ELF-1 (cell line): Measurements from ENCODE around the gene ZNF236.
A peak's percentile ranks its signal among the peaks of the same experiment; 100 is the strongest.
"Not testable (repeated sequence)": the region's sequence is repeated elsewhere in the genome, so short reads cannot be mapped to it uniquely, and the experiment has no call there.

Source experiments
- DNase-seq: peaks from one replicate; pipeline ENCODE4 v3.0.0-alpha.2; 2016; ENCODE audit warnings: low read depth, low spot score

ZNF236 gene

DNA sequence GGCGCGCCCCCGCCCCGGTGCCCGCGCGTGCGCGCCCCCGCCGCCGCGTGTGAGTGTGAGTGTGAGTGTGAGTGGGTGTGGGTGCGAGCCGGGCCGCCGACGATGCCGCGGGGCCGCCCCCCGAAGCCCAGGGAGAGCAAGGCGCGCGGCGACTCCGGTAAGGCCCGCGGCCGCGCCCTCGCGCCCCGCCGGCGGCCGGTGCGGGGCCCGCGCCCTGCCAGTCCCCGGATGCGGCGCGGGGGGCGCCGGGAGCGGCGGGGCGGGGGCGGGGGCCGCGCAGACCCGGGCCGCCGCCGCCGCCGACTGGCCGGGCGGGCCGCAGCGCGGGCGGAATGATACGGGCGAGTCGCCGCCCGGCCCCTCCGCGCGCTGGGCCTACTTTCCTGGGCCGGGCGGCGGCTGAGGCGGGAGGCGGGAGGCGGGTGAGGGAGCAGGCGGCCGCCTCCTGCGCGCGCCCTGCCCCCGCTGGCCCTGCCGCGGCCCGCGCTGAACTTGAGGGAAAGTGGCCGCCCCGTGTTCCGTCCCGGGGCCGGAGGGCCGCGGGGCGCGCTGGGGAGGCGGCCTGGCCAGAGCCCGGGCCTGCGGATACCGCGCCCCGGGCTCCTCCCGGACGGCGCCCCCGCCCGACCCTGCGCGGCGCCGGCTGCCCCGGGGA lies at the start of gene ZNF236:
TSS of gene ZNF236 (plus strand) at position 52 of the 655 bp plus-strand sequence. CDS start at position 103, 51 bp downstream.
- DNase-seq: peak; percentile 59

DNA sequence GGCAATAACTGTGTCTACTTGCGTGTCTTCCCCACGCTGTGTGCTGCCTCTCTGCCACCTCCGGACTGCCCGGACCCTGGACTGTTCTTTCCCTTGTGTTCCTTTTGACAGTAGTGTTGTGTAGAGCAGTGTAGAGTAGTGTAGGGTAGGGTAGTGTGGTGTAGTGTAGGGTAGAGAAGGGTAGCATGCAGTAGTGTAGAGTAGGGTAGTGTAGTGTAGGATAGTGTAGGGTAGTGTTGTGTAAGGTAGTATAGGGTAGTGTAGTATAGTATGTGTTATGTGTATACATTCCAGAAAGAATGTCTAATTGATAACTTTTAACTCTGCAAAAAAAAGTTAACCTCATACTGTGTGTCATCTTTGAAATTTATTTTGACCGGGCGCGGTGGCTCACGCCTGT lies 49.7 kb upstream of the ZNF236 start:
- DNase-seq: no peak

DNA sequence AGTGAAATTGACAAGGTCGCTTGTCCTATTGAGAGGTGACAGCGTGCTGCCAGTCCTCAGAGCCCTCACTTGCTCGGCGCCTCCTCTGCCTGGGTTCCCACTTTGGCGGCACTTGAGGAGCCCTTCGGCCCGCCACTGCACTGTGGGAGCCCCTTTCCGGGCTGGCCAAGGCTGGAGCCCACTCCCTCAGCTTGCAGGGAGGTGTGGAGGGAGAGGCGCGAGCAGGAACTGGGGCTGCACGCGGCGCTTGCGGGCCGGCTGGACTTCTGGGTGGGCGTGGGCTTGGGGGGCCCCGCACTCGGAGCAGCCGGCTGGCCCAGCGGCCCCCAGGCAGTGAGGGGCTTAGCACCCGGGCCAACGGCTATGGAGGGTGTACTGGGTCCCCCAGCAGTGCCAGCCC lies 45.3 kb upstream of the ZNF236 start:
- not testable (repeated sequence) for DNase-seq

- no peak for DNase-seq
Observed at GRCh38 chr18:76783786-76784484, 38.4 kb upstream of the ZNF236 start.

GRCh38 chr18:76785872-76786271 lies 36.5 kb upstream of the ZNF236 start:
- DNase-seq: no peak

- DNase-seq: no peak
Observed at GRCh38 chr18:76788571-76789317, 33.6 kb upstream of the ZNF236 start.

DNA sequence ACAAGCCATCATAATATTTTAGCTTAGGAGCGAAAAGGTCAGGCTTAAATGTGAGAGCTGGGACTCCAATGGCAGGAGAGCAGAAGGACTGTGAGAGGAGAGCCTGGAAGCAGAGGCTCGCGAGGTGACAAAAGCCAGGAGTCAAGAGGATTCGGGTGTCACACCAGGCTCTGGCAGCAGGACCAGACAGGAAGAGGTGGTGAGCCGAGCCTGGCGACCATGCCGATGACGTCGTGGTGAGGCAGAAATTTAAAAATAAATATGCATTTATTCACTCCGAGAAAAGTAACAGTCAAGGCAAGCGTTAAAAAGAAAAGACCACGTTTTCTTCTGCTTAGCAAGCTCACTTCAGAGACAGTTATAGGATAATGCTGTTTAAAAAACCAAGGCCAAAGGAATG lies 31.3 kb upstream of the ZNF236 start:
- no peak for DNase-seq

DNA sequence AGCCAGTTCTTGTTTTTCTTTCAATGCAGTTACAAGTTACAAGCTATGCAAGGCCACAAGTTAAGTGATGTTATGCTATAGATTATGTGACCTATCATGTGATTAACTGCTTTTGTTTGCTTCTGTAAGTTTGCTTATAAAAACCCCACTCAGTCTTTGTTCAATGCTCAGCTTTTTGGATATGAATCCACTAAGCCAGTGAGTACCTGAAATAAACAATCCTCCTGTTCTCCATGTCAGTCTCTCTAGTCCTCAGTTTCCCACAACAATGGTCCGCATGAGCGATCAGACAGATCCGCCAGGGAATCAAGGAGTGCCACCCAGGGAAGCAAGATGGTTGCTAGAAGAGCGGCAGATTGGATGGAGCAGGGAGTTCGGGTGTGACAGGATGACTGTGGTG lies 30.7 kb upstream of the ZNF236 start:
- no peak for DNase-seq

DNA sequence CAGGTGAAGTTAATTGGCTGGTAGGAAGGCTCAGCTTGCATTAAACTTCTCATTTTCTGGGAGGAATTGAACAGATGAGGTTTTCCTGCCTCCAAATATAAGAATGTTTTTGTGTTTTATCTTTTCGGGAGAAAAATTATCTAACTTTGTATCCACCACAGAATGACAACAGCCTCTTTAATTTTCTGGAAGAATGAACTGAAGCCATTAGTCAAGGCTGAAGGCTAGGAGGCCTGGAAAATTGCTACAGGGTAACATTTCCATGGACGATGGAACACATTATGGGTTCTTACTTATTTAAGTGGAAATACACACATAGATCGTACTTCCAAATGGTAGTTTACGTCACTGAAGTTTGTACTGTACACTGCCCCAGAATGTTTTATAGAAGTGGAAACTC lies 28.0 kb upstream of the ZNF236 start:
- no peak for DNase-seq

- DNase-seq: peak; percentile 89
Observed at GRCh38 chr18:76801567-76802505, 20.5 kb upstream of the ZNF236 start.

DNA sequence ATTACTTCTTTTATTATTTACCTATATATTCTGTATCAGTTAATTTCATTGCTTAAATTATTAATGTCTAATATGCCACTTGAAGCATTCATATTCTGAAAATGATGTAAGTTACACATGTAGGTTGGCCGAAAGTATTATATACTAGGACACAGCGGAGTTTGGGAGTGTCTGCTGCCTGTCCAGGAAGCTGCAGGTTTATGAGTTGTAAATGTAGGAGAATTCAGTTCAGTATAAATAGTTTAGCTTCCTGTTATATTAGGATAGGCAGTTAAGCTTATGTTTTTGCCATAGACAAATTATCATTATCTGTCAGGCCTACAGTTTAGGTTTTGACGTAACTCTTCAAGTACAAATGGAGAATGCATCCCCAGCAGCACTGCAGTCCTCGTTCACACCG lies 18.9 kb upstream of the ZNF236 start:
- DNase-seq: no peak

DNA sequence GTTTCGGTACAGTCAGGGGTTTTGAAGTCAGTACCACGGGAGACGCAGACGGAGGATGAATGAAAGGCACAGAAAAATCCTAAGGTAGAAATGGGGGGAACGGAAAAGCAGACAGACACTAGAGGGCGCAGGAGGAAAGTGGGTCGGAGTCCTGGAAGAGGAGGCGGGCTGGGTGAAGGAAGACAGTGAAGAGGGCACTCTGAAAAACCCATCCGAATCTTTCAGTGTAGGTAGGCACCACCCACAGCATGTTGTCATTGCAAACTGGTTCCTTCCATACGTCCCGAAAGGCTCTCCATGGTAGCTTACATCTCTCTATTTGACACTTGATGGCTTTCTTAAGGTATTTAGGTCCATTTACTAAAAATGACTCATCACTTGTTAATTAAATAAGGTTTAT lies 18.5 kb upstream of the ZNF236 start:
- DNase-seq: peak; percentile 82

GRCh38 chr18:76805221-76805620 lies 17.1 kb upstream of the ZNF236 start:
- no peak for DNase-seq

GRCh38 chr18:76806301-76806700 lies 16.1 kb upstream of the ZNF236 start:
- DNase-seq: no peak

DNA sequence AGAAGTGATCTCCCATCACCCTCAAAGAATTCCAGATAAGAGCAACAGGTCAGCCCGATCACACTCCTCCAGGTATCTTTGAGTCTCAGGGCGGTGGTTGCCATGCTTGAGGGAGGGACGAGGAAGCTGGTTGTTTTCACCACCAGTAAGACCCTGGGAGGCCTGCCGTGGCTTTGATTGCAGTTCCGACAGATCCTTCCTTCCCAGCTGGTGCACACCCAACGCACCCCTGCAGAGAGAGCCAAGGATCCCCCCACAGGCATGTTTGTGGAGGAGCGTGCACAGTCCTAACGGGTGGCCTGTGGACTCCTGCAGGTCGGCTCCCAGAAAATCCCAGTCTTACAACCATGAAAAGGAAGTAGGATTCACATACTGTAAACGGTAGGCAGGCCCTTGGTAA lies 13.8 kb upstream of the ZNF236 start:
- DNase-seq: no peak

GRCh38 chr18:76811530-76811929 lies 10.8 kb upstream of the ZNF236 start:
- DNase-seq: not testable (repeated sequence)

- DNase-seq: no peak
Observed at GRCh38 chr18:76814256-76814655, 8.1 kb upstream of the ZNF236 start.

DNA sequence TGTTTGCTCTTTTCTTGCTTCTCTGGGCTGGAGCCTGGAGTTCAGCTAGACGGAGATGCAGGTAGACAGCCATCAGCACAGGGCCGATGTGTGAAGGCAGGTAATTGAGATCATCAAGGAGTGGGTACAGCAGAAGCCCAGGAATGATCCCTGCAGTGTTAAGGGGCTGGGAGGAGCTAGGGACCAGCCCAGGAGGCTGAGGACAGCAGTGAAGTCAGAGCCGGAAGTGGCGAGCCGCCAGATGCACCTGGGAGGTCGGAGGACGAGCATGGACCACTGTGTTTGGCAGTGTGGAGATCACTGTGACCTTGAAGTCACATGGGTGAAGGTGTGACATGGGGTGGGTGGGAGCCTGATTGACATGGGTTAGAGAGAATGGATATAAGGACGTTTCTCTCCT lies 6.2 kb upstream of the ZNF236 start:
- DNase-seq: no peak

DNA sequence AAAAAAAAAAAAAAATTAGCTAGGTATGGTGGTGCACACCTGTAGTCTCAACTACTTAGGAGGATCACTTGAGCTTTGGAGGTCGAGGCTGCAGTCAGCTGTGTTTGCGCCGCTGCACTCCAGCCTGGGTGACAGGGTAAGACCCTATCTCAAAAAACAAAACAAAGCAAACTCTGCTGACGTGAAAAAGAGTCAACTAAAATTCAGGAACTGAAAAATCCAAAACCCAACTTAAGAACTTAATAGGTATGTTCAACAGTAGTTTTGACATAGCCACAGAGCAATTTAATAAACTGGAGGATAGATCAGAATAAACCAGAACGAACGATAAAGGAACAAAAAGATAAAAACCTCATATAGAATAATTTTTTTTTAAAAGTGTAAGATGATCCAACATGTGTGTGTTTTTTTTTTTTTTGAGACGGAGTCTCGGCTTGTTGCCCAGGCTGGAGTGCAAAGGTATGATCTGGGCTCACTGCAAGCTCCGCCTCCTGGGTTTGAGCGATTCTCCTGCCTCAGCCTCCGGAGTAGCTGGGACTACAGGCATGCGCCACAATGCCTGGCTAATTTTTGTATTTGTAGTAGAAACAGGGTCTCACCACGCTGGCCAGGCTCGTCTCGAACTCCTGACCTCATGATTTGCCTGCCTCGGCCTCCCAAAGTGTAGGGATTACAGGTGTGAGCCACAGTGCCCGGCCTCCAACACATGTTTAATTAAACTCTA lies 4.3 kb upstream of the ZNF236 start:
- no peak for DNase-seq

DNA sequence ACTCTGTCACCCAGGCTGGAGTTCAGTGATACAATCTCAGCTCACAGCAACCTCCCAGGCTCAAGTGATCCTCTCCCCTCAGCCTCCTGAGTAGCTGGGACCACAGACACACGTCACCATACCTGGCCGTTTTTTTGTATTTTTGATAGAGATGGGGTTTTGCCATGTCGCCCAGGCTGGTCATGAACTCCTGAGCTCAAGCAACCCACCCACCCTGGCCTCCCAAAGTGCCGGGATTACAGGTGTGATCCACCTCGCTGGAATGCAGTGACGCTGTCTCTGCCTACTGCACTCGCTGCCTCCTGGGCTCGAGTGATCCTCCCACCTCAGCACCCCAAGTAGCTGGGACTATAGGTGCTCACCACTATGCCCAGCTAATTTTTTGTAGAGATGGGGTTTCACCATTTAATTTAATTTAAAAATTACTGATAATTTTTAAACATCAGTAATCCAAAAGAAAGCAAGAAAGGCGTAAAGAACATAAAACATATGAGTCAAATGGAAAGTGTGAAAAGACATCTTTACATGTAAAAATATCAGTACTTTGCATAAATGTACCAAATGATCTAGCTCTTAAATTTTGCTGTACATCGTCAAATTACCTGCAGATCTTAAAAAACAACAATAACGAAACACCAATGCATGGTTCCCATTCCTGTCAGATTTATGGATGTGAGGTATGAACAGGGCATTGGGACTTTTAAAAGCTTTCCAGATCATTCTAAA lies 2.8 kb upstream of the ZNF236 start:
- no peak for DNase-seq
